Measurements from ENCODE around the gene MVB12A. TPM values are rescaled to one million over a fixed set of nuclear protein-coding genes. Genes with fewer than 3 reads are reported as not detected.
A peak's percentile ranks its signal among the peaks of the same experiment; 100 is the strongest.

The MVB12A gene
- total RNA-seq, 4 donors from 2014 or later: 51.5 to 146 (median 68.3) TPM

DNA sequence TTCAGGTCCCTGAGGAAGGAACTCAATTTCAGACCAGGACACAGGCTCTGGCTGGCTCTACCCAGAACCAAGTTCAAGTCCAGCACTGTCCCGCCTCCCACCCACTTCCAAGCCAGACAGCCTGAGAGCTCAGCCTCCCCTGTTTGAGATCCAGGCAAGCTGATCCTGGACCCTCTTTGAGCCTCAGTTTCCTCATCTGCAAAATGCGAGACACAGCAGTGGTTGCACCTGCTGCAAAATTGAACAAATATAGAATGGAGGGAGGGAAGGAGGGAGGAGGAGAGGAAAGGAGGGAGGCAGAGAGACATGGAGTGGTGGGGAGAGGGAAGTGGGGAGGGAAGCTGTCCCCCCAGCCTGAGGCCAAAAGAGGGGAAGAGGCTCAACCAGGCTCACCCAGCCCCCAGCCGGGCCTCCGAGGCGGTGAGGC, 27.9 kb downstream of the MVB12A start:
- intact Hi-C loops (cut with DNase I): no loop called here
- no peak for TF ChIP-seq POLR2A (IDR thresholded peaks at IDR 0.05)
- TF ChIP-seq, protein P1, sequence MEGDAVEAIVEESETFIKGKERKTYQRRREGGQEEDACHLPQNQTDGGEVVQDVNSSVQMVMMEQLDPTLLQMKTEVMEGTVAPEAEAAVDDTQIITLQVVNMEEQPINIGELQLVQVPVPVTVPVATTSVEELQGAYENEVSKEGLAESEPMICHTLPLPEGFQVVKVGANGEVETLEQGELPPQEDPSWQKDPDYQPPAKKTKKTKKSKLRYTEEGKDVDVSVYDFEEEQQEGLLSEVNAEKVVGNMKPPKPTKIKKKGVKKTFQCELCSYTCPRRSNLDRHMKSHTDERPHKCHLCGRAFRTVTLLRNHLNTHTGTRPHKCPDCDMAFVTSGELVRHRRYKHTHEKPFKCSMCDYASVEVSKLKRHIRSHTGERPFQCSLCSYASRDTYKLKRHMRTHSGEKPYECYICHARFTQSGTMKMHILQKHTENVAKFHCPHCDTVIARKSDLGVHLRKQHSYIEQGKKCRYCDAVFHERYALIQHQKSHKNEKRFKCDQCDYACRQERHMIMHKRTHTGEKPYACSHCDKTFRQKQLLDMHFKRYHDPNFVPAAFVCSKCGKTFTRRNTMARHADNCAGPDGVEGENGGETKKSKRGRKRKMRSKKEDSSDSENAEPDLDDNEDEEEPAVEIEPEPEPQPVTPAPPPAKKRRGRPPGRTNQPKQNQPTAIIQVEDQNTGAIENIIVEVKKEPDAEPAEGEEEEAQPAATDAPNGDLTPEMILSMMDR (IDR thresholded peaks at IDR 0.05): no peak
- Histone ChIP-seq H3K4me1 (peaks cover 6 to 8% of the 10 kb centered on the region in 2 donors), H3K4me3 (replicated peaks in 1 of 3) (peak overlapping the region in 1 of 3 donors; percentile 38), H3K9me3 (no peaks in the 10 kb centered on the region), H3K27me3 (no peaks in the 10 kb centered on the region), H3K36me3 (no peaks in the 10 kb centered on the region), H3K27ac (no peak overlapping the region)
- DNase-seq: no peak
- WGBS, 2 donors: 39 to 40% methylated on average over 5 of the region's 5 CpGs

DNA sequence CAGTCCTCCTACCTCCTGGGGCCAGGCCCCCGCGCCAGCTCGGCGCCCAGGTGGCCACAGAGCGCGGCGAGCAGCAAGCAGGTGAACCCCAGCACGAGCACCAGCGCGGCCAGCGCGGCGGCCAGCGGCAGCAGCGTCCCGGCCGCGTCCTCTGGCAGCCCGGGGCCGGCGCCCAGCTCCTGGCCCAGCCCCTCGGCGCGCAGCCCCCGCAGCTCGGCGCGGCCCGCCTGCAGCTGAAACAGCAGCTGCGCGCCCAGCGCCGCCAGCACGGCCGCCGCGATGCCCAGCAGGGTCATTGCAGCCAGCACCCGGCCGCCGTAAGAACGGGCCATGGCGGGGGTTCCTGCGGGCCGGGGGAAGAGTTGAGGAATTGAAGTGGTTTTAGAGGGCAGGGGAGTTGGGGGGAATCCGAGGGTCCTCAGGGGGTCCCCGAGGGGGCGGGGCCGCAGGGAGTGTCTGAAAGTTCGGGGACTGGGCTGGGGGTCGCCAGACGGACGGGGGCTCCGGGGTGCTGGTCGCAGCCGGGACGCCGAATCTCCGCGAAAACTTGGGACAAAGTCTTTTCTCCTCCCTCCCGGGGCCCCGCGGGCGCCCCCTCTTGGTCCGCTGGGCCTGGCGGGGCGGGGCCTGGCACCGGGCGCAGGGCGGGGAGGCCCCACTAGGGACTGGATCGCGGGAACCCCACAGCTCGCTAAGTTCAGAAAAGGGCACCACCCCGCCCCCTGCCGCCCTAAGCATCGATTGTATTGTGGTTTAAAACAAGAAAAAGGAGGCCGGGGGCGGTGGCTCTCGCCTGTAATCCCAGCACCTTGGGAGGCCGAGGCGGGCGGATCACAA, 28.5 kb downstream of the MVB12A start, which contains the start of gene TMEM221:
TMEM221 (minus strand) TSS at position 538 of the 837 bp plus-strand sequence; CDS start at position 332, 206 bp downstream.
- WGBS, 2 donors: 5 to 18% methylated on average over 10 to 30 of the region's 81 CpGs
- Histone ChIP-seq H3K4me1 (peaks cover 6 to 8% of the 10 kb centered on the region in 2 donors), H3K27ac (no peak within 1 kb of the TSS)

DNA sequence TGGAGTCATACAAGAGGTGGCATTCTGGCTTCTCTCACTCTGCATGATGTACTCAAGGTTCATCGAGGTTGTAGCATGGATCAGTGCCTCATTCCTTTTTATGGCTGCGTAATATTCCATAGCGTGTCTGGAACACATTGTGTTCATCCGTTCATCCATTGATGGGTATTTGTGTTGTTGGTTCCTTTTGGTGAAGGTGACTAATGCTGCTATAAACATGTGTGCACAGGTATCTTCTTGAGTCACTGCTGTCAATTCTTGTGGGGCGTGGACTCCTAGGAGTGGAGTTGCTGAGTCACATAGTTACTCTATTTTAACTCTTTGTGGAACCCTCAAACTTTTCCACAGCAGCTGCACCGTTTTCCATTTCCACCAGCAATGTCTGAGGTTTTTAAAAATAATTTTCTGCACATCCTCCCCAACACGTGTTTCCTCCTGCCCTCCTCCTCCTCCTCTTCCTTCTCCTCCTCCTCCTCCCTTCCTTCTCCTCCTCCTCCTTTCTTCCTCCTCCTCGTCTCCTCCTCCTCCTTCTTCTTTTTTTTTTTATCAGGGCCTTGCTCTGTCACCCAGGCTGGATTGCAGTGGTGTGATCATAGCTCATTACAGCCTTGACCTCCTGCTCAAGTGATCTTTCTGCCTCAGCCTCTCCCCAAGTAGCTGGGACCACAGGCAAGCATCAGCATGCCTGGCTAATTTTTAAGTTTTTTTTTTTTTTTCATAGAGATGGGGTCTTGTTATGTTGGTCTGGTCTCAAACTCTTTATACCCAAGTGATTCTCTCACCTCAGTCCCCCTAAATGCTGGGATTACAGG, 30.6 kb downstream of the MVB12A start:
- no peak overlapping the region for H3K4me3 ChIP-seq (replicated peaks in 1 of 3)
- H3K27me3 ChIP-seq: peaks cover 10% of the 10 kb centered on the region
- H3K9me3 ChIP-seq: no peaks in the 10 kb centered on the region
- WGBS, 2 donors: 69 to 70% methylated on average over 8 of the region's 8 CpGs
- H3K4me1 ChIP-seq: peaks cover 6 to 13% of the 10 kb centered on the region in 2 donors
- intact Hi-C loops (cut with DNase I): loop anchor here (5.0 kb wide), 1 partner anchor 122 kb away; no protein-coding TSS in a partner anchor
- no peak overlapping the region for H3K27ac ChIP-seq
- H3K36me3 ChIP-seq: no peaks in the 10 kb centered on the region
- TF ChIP-seq POLR2A (IDR thresholded peaks at IDR 0.05): no peak
- TF ChIP-seq, protein P1 (IDR thresholded peaks at IDR 0.05): no peak
- no peak for DNase-seq

More for the DNA sequence above, 28.5 kb downstream of the MVB12A start, which contains the start of gene TMEM221:
- Histone ChIP-seq H3K4me3 (replicated peaks in 1 of 3) (peak within 1 kb of the TSS in 1 of 3 donors; percentile 38), H3K9me3 (no peaks in the 10 kb centered on the region), H3K27me3 (no peaks in the 10 kb centered on the region), H3K36me3 (no peaks in the 10 kb centered on the region)
- no peak for TF ChIP-seq POLR2A (IDR thresholded peaks at IDR 0.05)
- TF ChIP-seq, protein P1 (IDR thresholded peaks at IDR 0.05): peak in 3 of 6 experiments; percentile 11 to 55 (median 15)
- peak; percentile 23 to 25 for DNase-seq
- intact Hi-C loops (cut with DNase I): no loop called here

DNA sequence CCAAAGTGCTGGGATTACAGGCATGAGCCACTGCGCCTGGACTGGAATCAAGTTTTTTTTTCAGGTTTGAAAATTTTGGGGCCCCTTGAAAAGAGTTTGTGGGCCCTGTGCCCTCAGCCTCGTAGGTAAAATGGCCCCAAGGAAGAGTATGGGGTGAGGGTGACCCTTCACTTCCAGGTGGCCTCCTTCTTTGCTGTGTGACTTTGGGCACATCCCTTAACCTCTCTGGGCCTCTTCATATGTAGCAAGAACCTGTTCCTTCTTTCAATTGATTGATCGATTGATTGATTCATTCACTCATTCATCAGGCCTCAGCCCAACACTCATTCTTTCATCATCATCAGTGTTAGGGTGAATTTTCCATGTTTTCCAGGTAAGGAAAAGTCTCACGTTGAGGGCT, 32.0 kb downstream of the MVB12A start:
- intact Hi-C loops (cut with DNase I): loop anchor here (5.0 kb wide), 1 partner anchor 120 kb away; no protein-coding TSS in a partner anchor
- TF ChIP-seq POLR2A (IDR thresholded peaks at IDR 0.05): no peak
- TF ChIP-seq, protein P1 (IDR thresholded peaks at IDR 0.05): no peak
- H3K27me3 ChIP-seq: peaks cover 11% of the 10 kb centered on the region

More for the DNA sequence above, 32.0 kb downstream of the MVB12A start:
- Histone ChIP-seq H3K36me3 (no peaks in the 10 kb centered on the region), H3K4me3 (replicated peaks in 1 of 3) (no peak overlapping the region), H3K27ac (no peak overlapping the region), H3K9me3 (no peaks in the 10 kb centered on the region), H3K4me1 (peaks cover 6 to 19% of the 10 kb centered on the region in 2 donors)
- WGBS, 2 donors: 85 to 91% methylated on average over 4 of the region's 4 CpGs
- no peak for DNase-seq
